ENCODE data around the gene AFF4. TPM values are rescaled to one million over a fixed set of nuclear protein-coding genes. Genes with fewer than 3 reads are reported as not detected.

Gene AFF4
- total RNA-seq, 2 experiments from 2014 or later, result 20.9 to 29.3 TPM

DNA sequence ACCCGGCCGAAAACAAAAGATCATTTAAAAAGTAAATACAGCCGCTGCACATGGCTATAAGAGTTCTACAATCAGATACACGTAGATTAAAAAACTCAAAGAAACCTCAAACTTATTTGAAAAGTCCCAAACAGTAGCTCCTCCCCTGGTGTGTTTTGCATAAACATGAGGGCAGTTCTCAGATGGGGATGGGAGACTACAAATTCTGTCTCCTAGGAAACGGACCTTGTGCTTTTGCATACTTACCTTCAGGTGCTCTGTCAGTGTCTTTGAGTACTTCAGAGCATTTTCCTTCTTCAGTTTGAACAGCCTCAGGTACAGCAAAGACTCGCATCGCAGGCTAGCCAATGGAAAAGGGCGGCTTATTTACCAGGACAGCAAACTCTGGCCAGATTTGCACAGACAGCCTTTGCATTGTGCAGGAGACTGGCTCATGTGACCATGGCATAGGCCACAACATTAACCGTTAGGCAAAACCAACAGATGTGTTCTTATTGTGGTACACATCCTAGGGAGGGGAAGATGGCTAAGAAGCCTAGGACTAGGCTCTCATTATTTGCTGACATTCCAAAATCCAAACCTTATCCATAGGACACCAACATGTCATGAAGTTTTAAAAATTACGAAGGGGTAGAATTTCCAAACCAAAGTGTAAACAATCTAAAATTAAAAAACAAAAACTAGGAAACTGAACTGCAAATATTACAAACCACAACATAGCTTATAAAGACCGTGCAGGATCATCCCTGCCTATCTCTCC lies 77.2 kb downstream of the AFF4 start:
- DNase-seq (no peak), ATAC-seq (no peak)
- intact Hi-C loops (cut with DNase I, micrococcal nuclease), result no loop called here
- Mint-ChIP-seq H3K27me3 (no peaks in the 10 kb centered on the region), H3K4me1 (peaks cover 5% of the 10 kb centered on the region), H3K9me3 (ENCODE audit: low read depth) (no peaks in the 10 kb centered on the region), H3K27ac (peak overlapping the region; percentile 7), H3K4me3 (no peak overlapping the region), H3K36me3 (ENCODE audit: low read depth) (peaks cover 24% of the 10 kb centered on the region)
- ChIA-PET CTCF (interaction anchor here (0.8 kb wide), 1 partner anchor 258 kb away, joined by 3 read pairs; no protein-coding TSS in a partner anchor), POLR2A (no interaction called here)

DNA sequence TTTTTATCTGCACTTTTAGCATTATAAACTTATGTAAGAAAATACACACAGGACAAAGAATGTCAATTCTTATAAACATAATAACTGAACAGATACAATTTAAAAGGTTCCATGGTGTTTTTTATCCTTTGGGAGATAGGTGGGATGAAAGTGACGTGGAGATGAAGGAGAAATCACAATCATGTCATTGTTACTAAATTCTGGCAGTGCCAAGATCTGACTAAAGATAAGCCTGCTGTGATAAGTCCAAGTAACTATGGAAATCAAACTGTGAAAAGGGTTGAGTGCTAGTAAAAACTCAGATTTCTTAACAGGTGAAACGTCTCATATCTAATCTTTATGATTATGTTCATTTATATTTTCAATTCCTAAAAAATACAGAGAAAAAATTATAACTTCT lies 78.9 kb downstream of the AFF4 start:
- no peak for ATAC-seq
- intact Hi-C loops (cut with DNase I, micrococcal nuclease), result no loop called here
- Mint-ChIP-seq H3K9me3 (ENCODE audit: low read depth) (no peaks in the 10 kb centered on the region), H3K4me1 (peaks cover 5% of the 10 kb centered on the region), H3K36me3 (ENCODE audit: low read depth) (peaks cover 33% of the 10 kb centered on the region), H3K4me3 (no peak overlapping the region), H3K27ac (no peak overlapping the region), H3K27me3 (no peaks in the 10 kb centered on the region)
- ChIA-PET POLR2A (no interaction called here), CTCF (interaction anchor here (0.7 to 1.7 kb wide), 6 partner anchors 10 to 200 kb away, joined by 3 to 4 read pairs (median 4); no protein-coding TSS in a partner anchor)
- DNase-seq, result no peak

DNA sequence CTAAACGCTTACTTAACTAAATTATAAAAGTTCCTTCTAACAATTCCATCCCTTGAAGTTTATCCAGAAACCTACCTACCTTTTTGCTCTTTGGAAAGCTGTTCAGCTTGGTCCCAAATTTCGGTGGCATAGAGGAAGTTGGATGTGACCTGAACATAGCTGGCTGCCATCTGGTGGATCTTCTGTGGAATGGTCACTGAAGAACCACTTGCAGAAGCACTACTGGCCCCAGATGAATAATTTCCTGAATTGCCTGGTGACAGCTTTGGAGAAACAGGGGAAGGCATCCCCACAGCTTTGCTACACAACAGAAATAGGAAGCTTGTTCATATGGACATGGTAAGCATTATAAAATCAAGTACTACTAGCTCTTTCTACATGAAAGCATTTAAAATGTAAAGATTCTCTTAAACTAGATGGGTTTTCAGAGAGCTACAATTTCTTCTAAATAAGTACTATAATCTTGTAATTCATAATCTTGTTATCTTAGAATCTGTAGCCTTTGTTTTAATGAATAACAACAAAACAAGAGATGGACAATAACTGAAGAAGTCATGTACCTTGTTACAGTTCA lies 80.1 kb downstream of the AFF4 start:
- peaks cover 33% of the 10 kb centered on the region for H3K36me3 Mint-ChIP-seq (ENCODE audit: low read depth)
- no peak overlapping the region for H3K27ac Mint-ChIP-seq
- H3K9me3 Mint-ChIP-seq (ENCODE audit: low read depth), result no peaks in the 10 kb centered on the region
- H3K4me3 Mint-ChIP-seq, result no peak overlapping the region
- no peaks in the 10 kb centered on the region for H3K27me3 Mint-ChIP-seq
- intact Hi-C loops (cut with DNase I, micrococcal nuclease), result loop anchor here (1.0 kb wide), 1 partner anchor 53 kb away; the partner anchor contains the start of gene SHROOM1 (in 2 of the 2)
- ATAC-seq, result peak; percentile 72
- peaks cover 5% of the 10 kb centered on the region for H3K4me1 Mint-ChIP-seq
- POLR2A ChIA-PET, result interaction anchor here (0.6 kb wide), 1 partner anchor 333 kb away, joined by 3 read pairs; no protein-coding TSS in a partner anchor
- peak; percentile 34 for DNase-seq
- CTCF ChIA-PET, result interaction anchor here (0.6 to 2.0 kb wide), 18 partner anchors 8 to 496 kb away, joined by 3 to 10 read pairs (median 4); partner anchors contain the start of genes CCNI2, GDF9, SHROOM1 and UQCRQ

DNA sequence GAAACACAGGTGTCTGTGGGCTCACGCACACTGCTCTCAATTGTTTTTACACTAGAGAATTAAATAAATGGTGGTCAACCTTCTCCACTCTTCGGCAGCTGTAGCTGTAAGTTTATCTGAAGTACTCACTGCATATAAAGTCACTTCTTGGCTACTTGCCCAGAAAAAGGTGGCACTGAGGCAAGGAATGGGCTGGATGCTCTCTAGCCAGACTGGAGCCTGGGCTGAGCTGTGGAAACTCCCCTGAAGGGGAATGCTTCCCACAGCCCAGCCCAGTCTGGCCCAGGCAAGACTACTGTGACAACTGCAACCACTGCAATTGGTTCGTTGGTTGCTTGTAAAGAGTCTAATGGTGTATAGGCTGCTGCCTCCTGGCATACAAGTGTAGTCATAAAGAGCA lies 85.5 kb downstream of the AFF4 start:
- POLR2A ChIA-PET, result no interaction called here
- H3K27me3 Mint-ChIP-seq, result no peaks in the 10 kb centered on the region

DNA sequence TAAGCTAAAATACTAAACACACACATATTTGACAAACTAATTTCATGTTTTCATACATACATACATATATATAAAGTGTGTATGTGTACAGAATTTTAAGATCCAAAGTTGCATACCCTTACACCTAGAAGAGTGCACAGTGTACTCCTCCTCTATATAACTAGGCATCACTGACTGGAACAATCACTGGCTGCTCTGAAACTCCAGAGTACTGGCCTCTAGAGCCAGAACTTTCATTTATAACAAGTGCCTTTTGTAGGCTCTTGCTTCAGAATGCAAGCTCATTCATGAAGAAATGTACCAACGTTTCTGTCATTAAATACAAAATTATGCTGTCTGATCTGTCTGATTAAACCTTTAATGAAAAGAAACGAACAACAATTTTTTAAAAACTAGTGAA lies 86.0 kb downstream of the AFF4 start:
- intact Hi-C loops (cut with DNase I, micrococcal nuclease), result no loop called here
- no peaks in the 10 kb centered on the region for H3K4me1 Mint-ChIP-seq
- no peaks in the 10 kb centered on the region for H3K27me3 Mint-ChIP-seq
- ATAC-seq, result no peak
- ChIA-PET CTCF (interaction anchor here (0.9 to 1.3 kb wide), 3 partner anchors 16 to 49 kb away, joined by 3 to 5 read pairs (median 3); no protein-coding TSS in a partner anchor), POLR2A (interaction anchor here (0.5 to 0.6 kb wide), 2 partner anchors 11 to 132 kb away, joined by 3 read pairs; partner anchors contain the start of gene UQCRQ)
- H3K9me3 Mint-ChIP-seq (ENCODE audit: low read depth), result no peaks in the 10 kb centered on the region
- H3K4me3 Mint-ChIP-seq, result no peak overlapping the region
- H3K36me3 Mint-ChIP-seq (ENCODE audit: low read depth), result peaks cover 23% of the 10 kb centered on the region
- H3K27ac Mint-ChIP-seq, result no peak overlapping the region
- no peak for DNase-seq

More for the DNA sequence above, 85.5 kb downstream of the AFF4 start:
- Mint-ChIP-seq H3K36me3 (ENCODE audit: low read depth) (peaks cover 20% of the 10 kb centered on the region), H3K4me1 (no peaks in the 10 kb centered on the region), H3K4me3 (no peak overlapping the region), H3K9me3 (ENCODE audit: low read depth) (no peaks in the 10 kb centered on the region), H3K27ac (no peak overlapping the region)
- ATAC-seq (no peak), DNase-seq (no peak)
- CTCF ChIA-PET, result interaction anchor here (0.9 to 1.3 kb wide), 2 partner anchors 16 to 49 kb away, joined by 3 to 5 read pairs; no protein-coding TSS in a partner anchor
- intact Hi-C loops (cut with DNase I, micrococcal nuclease), result no loop called here

DNA sequence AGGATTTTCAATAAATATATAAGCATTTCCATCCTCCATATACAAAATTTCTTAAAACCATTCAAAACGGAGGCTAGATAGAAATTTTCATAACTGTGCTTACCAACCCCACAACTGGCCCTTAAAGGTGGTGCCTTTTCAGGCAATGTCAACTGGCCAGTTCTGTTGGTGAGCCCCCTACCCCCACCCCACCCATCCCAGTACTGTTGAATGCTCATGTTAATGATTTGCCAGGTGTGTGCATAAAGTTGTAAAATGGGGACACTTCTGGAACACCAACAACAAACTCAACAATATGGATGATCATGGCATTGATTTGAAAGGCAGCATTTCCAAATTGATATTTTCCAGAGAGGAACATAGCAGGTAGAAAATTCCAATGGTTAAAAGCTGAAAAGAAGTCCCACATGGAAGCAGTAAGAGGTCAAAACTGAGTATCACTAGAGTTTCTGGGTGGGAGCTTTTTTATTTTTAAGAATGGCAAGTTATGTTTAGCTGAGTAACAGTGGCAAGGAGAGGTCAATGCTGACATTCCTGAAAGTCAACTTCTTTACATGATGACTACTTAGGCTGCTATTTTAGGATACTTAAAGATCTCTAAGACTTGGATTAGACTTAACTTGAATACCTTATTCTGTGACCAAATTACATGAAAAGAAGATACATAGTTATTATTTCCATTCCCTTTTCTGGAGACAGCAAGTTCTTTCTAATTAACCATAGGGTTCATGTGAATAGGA lies 87.2 kb downstream of the AFF4 start:
- no peak overlapping the region for H3K27ac Mint-ChIP-seq
- H3K4me1 Mint-ChIP-seq, result no peaks in the 10 kb centered on the region
- ATAC-seq (no peak), DNase-seq (no peak)
- intact Hi-C loops (cut with DNase I, micrococcal nuclease), result no loop called here
- no peak overlapping the region for H3K4me3 Mint-ChIP-seq
- CTCF ChIA-PET, result interaction anchor here (0.6 to 1.9 kb wide), 4 partner anchors 7 to 379 kb away, joined by 3 to 5 read pairs (median 4); no protein-coding TSS in a partner anchor
- H3K9me3 Mint-ChIP-seq (ENCODE audit: low read depth), result no peaks in the 10 kb centered on the region
- POLR2A ChIA-PET, result no interaction called here
- peaks cover 32% of the 10 kb centered on the region for H3K36me3 Mint-ChIP-seq (ENCODE audit: low read depth)
- no peaks in the 10 kb centered on the region for H3K27me3 Mint-ChIP-seq

DNA sequence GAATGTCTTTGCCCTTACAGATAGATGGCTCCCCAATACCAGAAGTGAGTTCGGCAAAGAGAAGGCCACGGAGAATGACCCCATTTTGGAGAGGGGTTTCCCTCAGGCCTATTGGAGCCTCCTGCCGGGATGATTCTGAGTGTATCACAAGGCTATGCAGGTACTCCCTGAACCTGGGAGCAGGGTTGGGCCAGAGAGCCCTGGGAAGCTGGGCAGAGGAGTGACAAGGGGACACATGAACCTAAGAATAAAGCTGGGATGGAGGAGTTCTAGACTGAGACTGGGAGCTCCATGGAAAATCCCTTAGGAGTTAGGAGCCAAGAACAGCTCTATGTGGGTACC lies 89.5 kb downstream of the AFF4 start:
- H3K4me1 Mint-ChIP-seq, result no peaks in the 10 kb centered on the region
- no peaks in the 10 kb centered on the region for H3K9me3 Mint-ChIP-seq (ENCODE audit: low read depth)
- intact Hi-C loops (cut with DNase I, micrococcal nuclease), result no loop called here
- no peak for ATAC-seq
- no peak overlapping the region for H3K27ac Mint-ChIP-seq
- ChIA-PET CTCF (interaction anchor here (0.6 to 1.1 kb wide), 2 partner anchors 490 to 1283 kb away, joined by 3 read pairs; no protein-coding TSS in a partner anchor), POLR2A (no interaction called here)
- H3K36me3 Mint-ChIP-seq (ENCODE audit: low read depth), result peaks cover 36% of the 10 kb centered on the region
- DNase-seq, result no peak
- H3K27me3 Mint-ChIP-seq, result no peaks in the 10 kb centered on the region
- no peak overlapping the region for H3K4me3 Mint-ChIP-seq

DNA sequence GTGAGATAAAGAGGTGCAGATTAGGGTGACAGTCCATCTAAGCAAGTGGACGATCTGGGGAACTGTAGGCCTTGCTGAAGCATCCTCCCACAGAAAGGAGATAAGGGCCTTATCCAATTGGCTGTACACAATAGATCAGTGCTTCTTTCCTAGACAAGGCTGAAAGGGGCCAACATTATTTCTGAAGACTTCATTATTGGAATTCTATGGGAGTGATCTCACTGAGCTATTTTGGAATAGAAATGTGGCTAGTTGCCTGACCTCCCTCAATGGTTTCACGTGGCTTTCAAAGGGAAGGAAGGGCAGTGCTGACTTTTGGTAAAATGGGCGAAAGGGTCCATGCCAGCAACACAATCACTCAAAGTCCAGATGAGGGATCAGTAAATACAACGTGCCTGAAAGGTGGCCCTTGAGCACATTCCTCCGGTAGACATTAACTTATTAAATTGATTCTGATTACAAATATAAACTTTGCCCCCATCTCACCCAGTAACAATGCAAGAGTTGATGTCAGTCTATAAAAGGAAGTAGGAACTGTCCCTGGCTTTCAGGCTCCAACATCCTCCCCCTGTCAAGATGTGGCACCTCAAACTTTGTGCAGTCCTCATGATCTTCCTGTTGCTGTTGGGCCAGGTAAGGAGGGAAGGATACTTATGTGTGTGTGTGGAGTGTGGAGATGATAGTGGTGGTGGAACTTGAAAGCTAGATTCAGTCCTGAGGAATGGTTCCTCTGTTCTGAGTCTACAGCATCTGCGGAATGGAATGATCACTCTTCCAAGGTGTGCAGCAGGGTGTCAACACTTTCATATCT lies 90.1 kb downstream of the AFF4 start, which contains the start of gene LEAP2:
TSS of gene LEAP2 (plus strand) at position 550 of the 811 bp plus-strand sequence. CDS start at position 577, 27 bp downstream.
- no peak for ATAC-seq

DNA sequence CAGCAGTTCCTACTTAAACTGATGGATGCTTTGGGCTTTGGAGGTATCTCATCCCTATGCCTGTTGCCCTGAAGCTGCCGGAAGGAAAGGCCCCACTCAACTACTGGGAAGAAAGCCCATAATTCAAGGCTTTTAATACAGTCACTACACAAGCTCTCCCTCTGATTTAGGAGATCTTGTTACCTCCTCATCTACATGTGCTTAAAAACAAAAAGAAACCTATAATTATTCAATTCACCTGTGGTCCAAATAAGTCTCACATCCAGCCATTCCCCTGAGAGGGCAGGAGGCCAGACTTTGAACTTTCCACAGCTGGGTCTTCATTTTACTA lies 90.7 kb downstream of the AFF4 start:
- CTCF ChIA-PET, result interaction anchor here (0.6 to 1.6 kb wide), 3 partner anchors 10 to 733 kb away, joined by 3 to 7 read pairs (median 4); no protein-coding TSS in a partner anchor

More for the DNA sequence above, 90.1 kb downstream of the AFF4 start, which contains the start of gene LEAP2:
- Mint-ChIP-seq H3K27me3 (no peaks in the 10 kb centered on the region), H3K4me3 (no peak within 1 kb of the TSS), H3K36me3 (ENCODE audit: low read depth) (peaks cover 38% of the 10 kb centered on the region), H3K4me1 (peaks cover 4% of the 10 kb centered on the region), H3K27ac (no peak within 1 kb of the TSS), H3K9me3 (ENCODE audit: low read depth) (no peaks in the 10 kb centered on the region)
- CTCF ChIA-PET, result interaction anchor here (0.6 to 1.2 kb wide), 3 partner anchors 11 to 1282 kb away, joined by 3 read pairs; no protein-coding TSS in a partner anchor
- no peak for DNase-seq
- POLR2A ChIA-PET, result interaction anchor here (0.6 kb wide), 1 partner anchor 34 kb away, joined by 3 read pairs; no protein-coding TSS in a partner anchor
- intact Hi-C loops (cut with DNase I, micrococcal nuclease), result no loop called here

DNA sequence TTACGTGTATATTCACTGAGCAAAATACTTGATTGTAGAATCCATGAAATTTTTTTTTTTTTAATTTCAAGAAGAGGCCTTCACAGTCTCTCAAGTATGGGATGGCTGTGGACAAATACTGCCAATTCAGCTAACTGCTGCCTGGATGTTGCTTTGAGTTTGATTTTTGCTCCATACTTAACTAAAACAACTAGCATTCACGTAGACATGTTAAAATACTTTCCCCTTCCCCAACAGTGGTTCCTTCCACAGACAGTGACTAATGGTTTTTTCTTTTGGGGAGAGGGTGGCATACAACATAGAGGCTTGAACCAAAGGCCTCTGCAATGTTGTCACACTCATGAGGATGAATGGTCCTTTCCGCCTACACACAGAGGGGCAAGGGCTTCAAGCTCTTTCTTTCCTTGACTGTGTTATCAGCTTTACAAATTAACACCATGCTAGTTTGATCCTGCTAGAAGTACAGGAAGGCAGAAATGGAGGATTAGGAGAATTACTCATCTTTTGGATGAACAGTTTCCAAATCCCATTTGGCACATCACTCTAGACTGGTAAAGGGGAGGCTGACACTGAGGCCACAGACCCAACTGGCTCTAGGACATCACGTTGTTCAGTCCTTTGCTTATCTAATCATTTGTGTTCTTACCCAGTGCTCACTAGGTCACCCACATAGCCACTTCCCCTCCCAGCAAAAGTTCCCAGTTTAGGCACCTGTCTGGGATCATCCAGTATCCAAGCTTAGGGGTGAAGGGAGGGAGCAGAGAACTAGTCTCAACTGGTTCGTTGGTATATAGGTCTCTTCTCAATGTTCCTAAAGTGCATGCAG lies 91.8 kb downstream of the AFF4 start:
- ChIA-PET POLR2A (no interaction called here), CTCF (interaction anchor here (1.6 to 1.8 kb wide), 2 partner anchors 11 kb away, joined by 6 to 7 read pairs; no protein-coding TSS in a partner anchor)
- no peak for ATAC-seq
- no peak for DNase-seq
- Mint-ChIP-seq H3K4me3 (no peak overlapping the region), H3K9me3 (ENCODE audit: low read depth) (no peaks in the 10 kb centered on the region), H3K27me3 (no peaks in the 10 kb centered on the region), H3K36me3 (ENCODE audit: low read depth) (peaks cover 51% of the 10 kb centered on the region), H3K4me1 (peaks cover 14% of the 10 kb centered on the region), H3K27ac (no peak overlapping the region)
- intact Hi-C loops (cut with DNase I, micrococcal nuclease), result no loop called here

More for the DNA sequence above, 90.7 kb downstream of the AFF4 start:
- POLR2A ChIA-PET, result no interaction called here
- intact Hi-C loops (cut with DNase I, micrococcal nuclease), result no loop called here
- Mint-ChIP-seq H3K4me3 (no peak overlapping the region), H3K27ac (no peak overlapping the region), H3K4me1 (peaks cover 8% of the 10 kb centered on the region), H3K9me3 (ENCODE audit: low read depth) (no peaks in the 10 kb centered on the region), H3K36me3 (ENCODE audit: low read depth) (peaks cover 43% of the 10 kb centered on the region), H3K27me3 (no peaks in the 10 kb centered on the region)
- DNase-seq, result no peak
- ATAC-seq, result no peak

Measured in activated CD4-positive, alpha-beta T cell treated with anti-CD3 and anti-CD28 coated beads for 36 hours (primary cell).